Vagina (tissue), 2 donors: Measurements from ENCODE around the gene PTPRN2. TPM values are rescaled to one million over a fixed set of nuclear protein-coding genes. Genes with fewer than 3 reads are reported as not detected.

Experiments used
- DNase-seq, 2 donors: peaks; one replicate each; pipeline ENCODE4 v3.0.0-alpha.2; 2017; ENCODE audit errors: extremely low spot score in 2 of 2
- H3K27ac ChIP-seq: fragments of 200-600 bp; sonication (generic); one replicate; pipeline ENCODE4 v1.5.1; 2019
- H3K27me3 ChIP-seq: fragments of 200-600 bp; sonication (generic); one replicate; pipeline ENCODE4 v1.5.1; 2019
- H3K36me3 ChIP-seq, 2 donors: fragments of 200-600 bp; sonication (generic); one replicate each; pipeline ENCODE4 v1.5.1; 2017 to 2019
- H3K4me1 ChIP-seq: fragments of 200-600 bp; sonication (generic); one replicate; pipeline ENCODE4 v1.5.1; 2019
- H3K4me3 ChIP-seq, 2 donors: fragments of 200-600 bp; sonication (generic); 1 replicate in 1 of 2; 2 replicates in 1 of 2; pipeline ENCODE4 v1.5.1; 2016 to 2019
- H3K9me3 ChIP-seq: fragments of 200-600 bp; sonication (generic); one replicate; pipeline ENCODE4 v1.5.1; 2019
- CTCF ChIP-seq, 3 experiments: fragments of 450-650 bp in 2 of 3; fragments of 200-600 bp in 1 of 3; sonication (generic) in 1 of 3; IDR thresholded peaks; one replicate each; pipeline ENCODE4 v1.5.1; 2017 to 2019; ENCODE audit warnings: antibody characterized with exemption in 3 of 3, mild to moderate bottlenecking in 2 of 3, moderate library complexity in 2 of 3
- POLR2A ChIP-seq, 2 donors: fragments of 450-650 bp; IDR thresholded peaks; one replicate each; pipeline ENCODE4 v1.6.1; 2017; ENCODE audit warnings: antibody characterized with exemption in 2 of 2, mild to moderate bottlenecking in 2 of 2, moderate library complexity in 2 of 2
- POLR2AphosphoS5 ChIP-seq, 2 donors: sonication (generic); formaldehyde crosslinking; IDR thresholded peaks; one replicate each; pipeline ENCODE4 v1.9.0; 2017; ENCODE audit warnings: antibody characterized with exemption in 2 of 2, mild to moderate bottlenecking in 2 of 2, low read depth in 1 of 2; ENCODE audit not compliant: insufficient read depth in 1 of 2
- intact Hi-C: fragments of 100-400 bp; cut with DNase I; formaldehyde crosslinking; loops from one replicate; pipeline ENCODE4 v1.15.1; 2023
- total RNA-seq: library from RNA; depleted of rRNA; stranded (reverse); fragments of >200 nt; gene quantifications from one replicate; pipeline ENCODE4 v1.2.3, GENCODE V29; 2016

The PTPRN2 gene
- total RNA-seq, 1 donor from 2014 or later, result 7.4 TPM

DNA sequence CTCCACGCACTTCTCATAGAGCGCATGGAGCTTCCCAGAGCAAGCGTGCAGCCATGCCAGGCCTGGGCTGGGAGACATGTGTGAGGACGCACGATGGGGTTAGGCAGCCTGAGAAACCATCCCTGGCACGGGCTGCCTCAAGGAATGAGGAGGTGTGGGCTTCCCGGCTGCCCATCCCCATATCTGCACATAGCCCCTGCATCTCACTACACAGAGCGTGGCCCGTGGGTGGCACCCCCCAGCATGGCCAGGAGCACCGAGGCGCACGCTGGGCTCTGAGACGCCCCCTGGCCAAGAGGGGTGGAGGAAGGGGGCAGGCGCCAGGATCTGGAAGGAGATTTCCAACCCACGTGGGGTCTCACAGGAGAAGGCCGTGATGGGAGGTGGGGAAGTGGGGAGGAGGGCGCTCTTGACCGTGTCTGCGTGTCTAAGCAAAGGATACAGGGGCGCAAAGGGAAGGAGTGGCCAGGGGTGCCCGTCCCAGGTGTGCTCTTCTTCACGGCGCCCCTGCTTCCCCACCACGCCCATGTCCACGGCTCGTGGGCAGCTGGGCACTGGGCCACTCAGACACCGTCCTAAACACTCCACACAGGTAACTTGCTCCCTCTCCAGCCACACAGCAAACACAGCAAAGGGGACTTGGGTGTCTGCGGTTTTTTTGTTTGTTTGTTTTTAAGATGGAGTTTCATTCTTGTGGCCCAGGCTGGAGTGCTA, 340.5 kb downstream of the PTPRN2 start:
- TF ChIP-seq CTCF (IDR thresholded peaks at IDR 0.05) (no peak), POLR2AphosphoS5 (IDR thresholded peaks at IDR 0.05; ENCODE audit: insufficient read depth in 1 of 2, low read depth in 1 of 2) (no peak), POLR2A (IDR thresholded peaks at IDR 0.05) (no peak)
- intact Hi-C loops, result no loop called here

DNA sequence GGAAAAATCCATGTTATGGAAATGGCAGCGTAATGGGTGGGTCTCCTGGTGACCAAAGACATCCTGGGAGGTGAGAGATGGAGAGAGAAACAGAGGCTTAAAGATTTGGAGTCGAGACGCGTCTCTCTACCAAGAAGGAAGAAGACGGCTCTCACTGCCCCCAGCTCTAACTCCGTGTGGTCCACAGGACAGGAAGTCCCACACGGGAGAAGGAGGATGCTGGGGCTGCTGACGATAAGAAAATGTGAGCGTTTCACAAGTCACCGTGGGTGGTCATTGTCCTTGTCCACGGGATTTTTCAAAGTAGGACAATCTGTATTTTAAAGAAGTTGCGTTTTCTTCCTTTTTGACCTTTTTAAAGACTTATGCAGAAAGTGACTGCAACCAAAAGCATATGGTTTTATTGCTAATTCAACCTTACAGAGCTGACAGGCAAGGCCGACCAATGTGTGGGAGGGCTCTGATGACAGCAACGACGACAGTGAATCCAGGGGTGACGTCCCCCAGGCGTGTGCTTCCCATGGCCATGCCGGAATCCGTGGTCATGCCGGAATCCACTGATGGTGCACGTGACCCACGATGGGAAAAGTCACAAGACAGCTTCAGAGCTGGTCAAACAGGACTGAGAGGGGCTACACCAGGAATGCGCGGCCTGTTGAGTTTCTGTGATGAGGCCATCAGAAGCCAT, 341.2 kb downstream of the PTPRN2 start:
- no peaks in the 10 kb centered on the region for H3K27me3 ChIP-seq
- no peaks in the 10 kb centered on the region for H3K4me1 ChIP-seq
- no peaks in the 10 kb centered on the region for H3K9me3 ChIP-seq
- peak; percentile 31 to 74 for DNase-seq
- no peaks in the 10 kb centered on the region for H3K36me3 ChIP-seq
- no peak for TF ChIP-seq POLR2A (IDR thresholded peaks at IDR 0.05)
- TF ChIP-seq CTCF (IDR thresholded peaks at IDR 0.05), result no peak
- TF ChIP-seq POLR2AphosphoS5 (IDR thresholded peaks at IDR 0.05; ENCODE audit: insufficient read depth in 1 of 2, low read depth in 1 of 2), result no peak
- no peak overlapping the region for H3K4me3 ChIP-seq
- no peak overlapping the region for H3K27ac ChIP-seq
- intact Hi-C loops, result no loop called here

More for the DNA sequence above, 340.5 kb downstream of the PTPRN2 start:
- no peaks in the 10 kb centered on the region for H3K9me3 ChIP-seq
- no peaks in the 10 kb centered on the region for H3K4me1 ChIP-seq
- peak; percentile 62 to 88 for DNase-seq
- H3K36me3 ChIP-seq, result no peaks in the 10 kb centered on the region
- no peaks in the 10 kb centered on the region for H3K27me3 ChIP-seq
- no peak overlapping the region for H3K4me3 ChIP-seq
- H3K27ac ChIP-seq, result no peak overlapping the region

GRCh38 chr7:158245724-158246041, 341.9 kb downstream of the PTPRN2 start:
- Histone ChIP-seq H3K4me3 (no peak overlapping the region), H3K4me1 (no peaks in the 10 kb centered on the region), H3K9me3 (no peaks in the 10 kb centered on the region), H3K36me3 (no peaks in the 10 kb centered on the region), H3K27me3 (no peaks in the 10 kb centered on the region), H3K27ac (no peak overlapping the region)
- peak in 1 of 2 donors; percentile 52 for DNase-seq
- TF ChIP-seq POLR2A (IDR thresholded peaks at IDR 0.05) (no peak), CTCF (IDR thresholded peaks at IDR 0.05) (no peak), POLR2AphosphoS5 (IDR thresholded peaks at IDR 0.05; ENCODE audit: insufficient read depth in 1 of 2, low read depth in 1 of 2) (no peak)
- intact Hi-C loops, result no loop called here

GRCh38 chr7:158244873-158245723, 342.5 kb downstream of the PTPRN2 start:
- intact Hi-C loops, result no loop called here
- peak; percentile 56 to 90 for DNase-seq
- Histone ChIP-seq H3K9me3 (no peaks in the 10 kb centered on the region), H3K36me3 (no peaks in the 10 kb centered on the region), H3K27ac (no peak overlapping the region), H3K27me3 (no peaks in the 10 kb centered on the region), H3K4me1 (no peaks in the 10 kb centered on the region), H3K4me3 (no peak overlapping the region)
- TF ChIP-seq POLR2AphosphoS5 (IDR thresholded peaks at IDR 0.05; ENCODE audit: insufficient read depth in 1 of 2, low read depth in 1 of 2), result no peak
- no peak for TF ChIP-seq POLR2A (IDR thresholded peaks at IDR 0.05)
- TF ChIP-seq CTCF (IDR thresholded peaks at IDR 0.05), result no peak
